ENCODE results near the gene IP6K3.

IP6K3 gene

GRCh38 chr6:33685411-33686224 is 61.1 kb downstream of the IP6K3 start:
- no peak for TF ChIP-seq CTCF (IDR thresholded peaks at IDR 0.05; ENCODE audit: borderline replicate concordance, control extremely low read depth, extremely low read depth, insufficient read depth, missing control alignments)
- in situ Hi-C loops (cut with MboI; ENCODE audit: low sequenced_read_pairs, unreplicated experiment): no loop called here
- no peak for DNase-seq (ENCODE audit: low spot score)

DNA sequence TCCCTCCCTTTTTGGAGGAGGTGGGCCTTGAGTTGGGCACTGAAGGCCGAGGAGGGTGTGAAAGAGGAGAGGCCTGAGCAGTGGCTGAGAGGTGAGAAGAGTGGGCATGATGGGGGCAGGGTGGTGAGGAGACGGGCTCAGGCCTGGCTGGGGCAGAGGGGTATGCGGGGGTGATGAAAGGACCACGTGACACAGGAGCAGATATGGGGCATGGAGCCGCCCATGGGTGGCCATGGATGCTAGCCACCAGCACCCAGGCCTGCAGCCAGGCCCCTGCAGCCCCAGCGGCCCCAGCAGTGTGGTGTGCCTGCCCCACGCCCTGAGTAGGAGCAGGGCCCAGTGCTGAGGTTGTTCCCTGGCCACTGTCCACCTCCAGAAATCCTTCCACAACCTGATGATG is 61.7 kb downstream of the IP6K3 start:
- in situ Hi-C loops (cut with MboI; ENCODE audit: low sequenced_read_pairs, unreplicated experiment): no loop called here
- TF ChIP-seq CTCF (IDR thresholded peaks at IDR 0.05; ENCODE audit: borderline replicate concordance, control extremely low read depth, extremely low read depth, insufficient read depth, missing control alignments): no peak
- DNase-seq (ENCODE audit: low spot score): no peak

- in situ Hi-C loops (cut with MboI; ENCODE audit: low sequenced_read_pairs, unreplicated experiment): no loop called here
- no peak for TF ChIP-seq CTCF (IDR thresholded peaks at IDR 0.05; ENCODE audit: borderline replicate concordance, control extremely low read depth, extremely low read depth, insufficient read depth, missing control alignments)
- DNase-seq (ENCODE audit: low spot score): no peak
Measured at GRCh38 chr6:33684428-33684896, 62.2 kb downstream of the IP6K3 start.

DNA sequence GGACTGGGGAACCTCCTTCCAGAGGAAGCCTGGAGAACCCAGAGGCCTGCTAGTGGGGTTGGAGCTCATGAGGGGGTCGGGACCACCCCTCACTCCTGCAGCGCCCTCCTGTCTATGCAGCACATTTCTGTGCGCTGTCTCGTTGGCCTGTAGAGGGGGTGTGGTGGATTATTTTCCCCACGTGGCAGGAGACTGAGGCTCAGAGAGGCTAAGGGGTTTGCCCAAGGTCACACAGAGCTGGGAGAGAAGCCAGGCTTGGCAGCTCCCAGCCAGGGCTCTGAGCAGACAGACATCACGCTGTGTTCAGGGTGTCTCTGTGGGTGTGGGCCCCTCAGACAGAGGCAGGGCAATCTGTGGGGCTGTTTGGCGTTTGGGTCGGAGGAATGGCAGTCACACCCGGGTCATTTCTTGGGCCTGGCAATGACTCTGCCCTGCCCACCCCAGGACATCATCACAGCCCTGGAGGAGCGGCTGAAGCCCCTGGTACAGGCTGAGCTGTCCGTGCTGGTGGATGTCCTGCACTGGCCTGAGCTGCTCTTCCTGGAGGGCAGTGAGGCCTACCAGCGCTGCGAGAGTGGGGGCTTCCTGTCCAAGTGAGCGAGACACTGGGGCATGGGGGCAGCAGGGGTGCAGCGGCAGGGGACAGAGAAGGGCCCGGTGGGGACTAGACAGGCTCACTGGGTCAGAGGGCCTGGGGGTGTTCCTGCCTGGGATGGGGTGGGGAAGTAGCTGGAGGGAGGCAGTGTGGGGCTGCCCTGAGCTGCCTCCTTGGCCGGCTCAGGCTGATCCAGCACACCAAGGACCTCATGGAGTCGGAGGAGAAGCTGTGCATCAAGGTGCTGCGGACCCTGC is 62.9 kb downstream of the IP6K3 start:
- no peak for DNase-seq (ENCODE audit: low spot score)
- TF ChIP-seq CTCF (IDR thresholded peaks at IDR 0.05; ENCODE audit: borderline replicate concordance, control extremely low read depth, extremely low read depth, insufficient read depth, missing control alignments): no peak
- in situ Hi-C loops (cut with MboI; ENCODE audit: low sequenced_read_pairs, unreplicated experiment): no loop called here

DNA sequence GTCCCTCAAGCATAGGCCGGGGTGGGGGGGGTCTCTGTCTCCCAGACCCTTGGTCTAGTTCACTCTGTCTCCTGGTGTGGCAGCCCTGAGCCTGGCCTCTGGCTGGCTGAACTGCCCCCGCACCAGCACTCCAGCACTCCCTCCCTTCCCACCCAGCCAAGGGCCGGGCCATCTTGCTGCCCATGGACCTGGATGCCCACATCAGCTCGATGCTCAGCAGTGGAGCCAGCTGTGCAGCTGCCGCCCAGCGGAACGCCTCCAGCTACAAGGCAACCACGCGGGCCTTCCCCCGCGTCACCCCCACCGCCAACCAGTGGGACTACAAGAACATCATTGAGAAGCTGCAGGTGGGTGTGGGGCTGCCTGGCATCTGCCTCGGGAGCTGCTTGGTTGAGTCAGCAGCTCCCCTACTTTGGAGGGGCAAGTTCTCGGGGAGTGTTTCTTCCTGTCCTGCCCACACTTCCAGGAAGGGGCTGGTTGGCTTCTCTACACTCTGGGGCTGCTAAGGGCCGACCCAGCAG is 63.6 kb downstream of the IP6K3 start:
- in situ Hi-C loops (cut with MboI; ENCODE audit: low sequenced_read_pairs, unreplicated experiment): no loop called here
- no peak for TF ChIP-seq CTCF (IDR thresholded peaks at IDR 0.05; ENCODE audit: borderline replicate concordance, control extremely low read depth, extremely low read depth, insufficient read depth, missing control alignments)
- no peak for DNase-seq (ENCODE audit: low spot score)

DNA sequence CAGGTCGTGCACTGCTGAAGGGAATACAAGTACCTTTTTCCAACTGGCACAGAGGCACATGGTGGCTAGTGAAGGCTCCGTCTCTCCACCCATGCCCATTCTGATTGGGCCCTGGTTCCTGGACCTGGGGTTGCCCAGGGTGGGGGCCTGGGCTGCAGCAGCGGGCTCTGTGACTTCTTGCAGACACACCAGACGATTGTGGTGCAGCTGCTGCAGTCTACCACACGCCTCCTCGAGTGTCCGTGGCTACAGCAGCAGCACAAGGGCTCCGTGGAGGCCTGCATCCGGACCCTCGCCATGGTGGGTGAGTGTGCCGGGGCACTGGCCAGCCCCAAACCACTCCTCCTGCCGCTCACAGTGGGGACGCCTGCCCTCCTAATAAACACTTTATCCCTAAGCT is 64.4 kb downstream of the IP6K3 start:
- DNase-seq (ENCODE audit: low spot score): no peak
- no peak for TF ChIP-seq CTCF (IDR thresholded peaks at IDR 0.05; ENCODE audit: borderline replicate concordance, control extremely low read depth, extremely low read depth, insufficient read depth, missing control alignments)
- in situ Hi-C loops (cut with MboI; ENCODE audit: low sequenced_read_pairs, unreplicated experiment): no loop called here

All from GM13976 (cell line).